GM19035 (cell line): Measurements from ENCODE around the gene SCAMP5.
A peak's percentile ranks its signal among the peaks of the same experiment; 100 is the strongest.

ENCODE experiments used
- ATAC-seq: cut with Tn5 transposase; IDR thresholded peaks from one replicate; pipeline ENCODE4 v1.9.1; 2021; ENCODE audit not compliant: unreplicated experiment

The SCAMP5 gene, protein sequence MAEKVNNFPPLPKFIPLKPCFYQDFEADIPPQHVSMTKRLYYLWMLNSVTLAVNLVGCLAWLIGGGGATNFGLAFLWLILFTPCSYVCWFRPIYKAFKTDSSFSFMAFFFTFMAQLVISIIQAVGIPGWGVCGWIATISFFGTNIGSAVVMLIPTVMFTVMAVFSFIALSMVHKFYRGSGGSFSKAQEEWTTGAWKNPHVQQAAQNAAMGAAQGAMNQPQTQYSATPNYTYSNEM

DNA sequence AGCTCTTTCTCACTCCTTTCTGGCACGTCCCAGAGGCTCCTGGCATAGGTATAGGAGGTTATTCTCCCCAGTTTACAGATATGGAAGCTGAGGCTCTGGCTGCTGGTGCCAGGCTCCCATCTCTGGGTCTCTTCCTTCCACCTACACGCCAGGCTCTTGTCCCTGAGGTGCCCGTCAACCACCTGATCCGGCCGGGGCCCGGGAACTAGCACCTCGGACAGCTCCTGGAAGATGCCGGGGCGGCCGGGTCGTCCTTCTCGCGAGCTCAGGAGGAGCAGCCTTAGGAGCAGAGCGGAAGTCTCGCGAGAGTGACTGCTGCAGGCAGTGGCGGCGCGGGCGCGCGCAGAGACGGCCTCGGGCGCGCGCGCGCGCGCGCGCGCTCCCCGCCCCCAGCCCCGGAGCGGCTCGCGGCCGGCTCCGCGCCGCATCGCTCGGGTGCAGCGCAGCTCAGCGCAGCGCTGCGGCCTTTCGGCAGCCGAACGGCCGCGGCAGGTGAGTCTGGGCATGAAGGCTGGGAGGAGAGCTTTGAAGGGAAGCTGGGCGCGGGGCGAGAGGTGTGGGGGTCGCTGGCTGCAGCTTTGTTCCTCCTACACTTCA lies at the start of gene SCAMP5:
Gene SCAMP5, plus strand, starts transcription at position 382 of the 597 bp plus-strand sequence. CDS start 16,277 bp downstream, outside the sequence.
- peak; percentile 79 for ATAC-seq

DNA sequence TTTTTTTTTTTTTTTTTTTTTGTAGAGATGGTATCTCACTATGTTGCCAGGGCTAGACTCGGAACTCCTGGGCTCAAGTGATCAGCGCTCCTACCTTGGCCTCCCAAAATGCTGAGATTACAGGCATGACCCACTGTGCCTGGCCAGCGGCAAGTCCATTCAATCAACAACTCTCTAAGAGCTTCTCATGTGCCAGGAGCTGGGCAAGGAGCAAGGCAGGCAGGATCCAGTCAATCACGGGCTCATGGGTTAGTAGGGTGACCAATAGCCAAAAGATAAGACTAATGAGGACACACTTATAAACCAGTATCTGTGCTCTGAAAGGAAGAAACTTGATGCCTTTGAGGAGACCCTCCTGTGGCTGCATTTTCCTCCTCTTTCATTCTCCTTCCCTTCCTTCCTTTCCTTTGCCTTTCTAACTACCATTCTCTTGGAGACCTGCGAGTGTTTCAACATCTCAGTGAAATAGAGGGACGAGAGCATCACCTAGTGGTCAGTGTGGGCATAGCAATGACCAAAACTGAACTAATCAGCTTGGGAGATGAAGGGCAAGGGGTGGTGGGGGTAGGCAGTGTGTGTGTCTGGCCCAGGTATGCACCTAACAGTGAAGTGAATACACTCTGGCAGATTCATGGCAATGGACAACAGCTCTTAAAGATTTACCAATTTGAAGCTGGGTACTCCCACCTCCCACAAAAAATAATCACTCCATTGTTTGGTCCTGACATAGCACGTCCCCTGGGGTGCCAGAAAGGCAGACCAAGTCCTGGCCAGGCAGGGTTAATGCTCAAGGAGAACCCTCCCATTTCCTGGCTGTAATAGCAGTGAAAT lies 45.1 kb upstream of the SCAMP5 start:
- no peak for ATAC-seq

DNA sequence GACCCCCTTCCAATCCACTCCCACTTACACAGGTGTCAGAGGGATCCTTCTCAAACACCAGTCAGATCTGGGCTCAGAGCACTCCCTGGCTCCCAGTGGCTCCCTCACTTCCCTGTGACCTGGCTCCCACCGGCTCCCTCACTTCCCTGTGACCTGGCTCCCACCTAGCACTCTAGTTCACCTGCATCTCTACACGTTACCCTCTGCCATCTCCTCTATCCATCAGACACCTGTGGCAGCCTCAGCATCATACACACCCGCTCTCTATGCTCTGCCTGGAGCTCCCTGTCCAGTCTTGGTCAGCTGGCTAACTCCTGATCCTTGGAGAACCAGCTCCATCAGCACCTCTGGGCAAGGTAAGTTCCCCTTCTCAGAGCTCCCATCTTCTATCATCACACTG lies 44.4 kb upstream of the SCAMP5 start:
- ATAC-seq, result no peak

DNA sequence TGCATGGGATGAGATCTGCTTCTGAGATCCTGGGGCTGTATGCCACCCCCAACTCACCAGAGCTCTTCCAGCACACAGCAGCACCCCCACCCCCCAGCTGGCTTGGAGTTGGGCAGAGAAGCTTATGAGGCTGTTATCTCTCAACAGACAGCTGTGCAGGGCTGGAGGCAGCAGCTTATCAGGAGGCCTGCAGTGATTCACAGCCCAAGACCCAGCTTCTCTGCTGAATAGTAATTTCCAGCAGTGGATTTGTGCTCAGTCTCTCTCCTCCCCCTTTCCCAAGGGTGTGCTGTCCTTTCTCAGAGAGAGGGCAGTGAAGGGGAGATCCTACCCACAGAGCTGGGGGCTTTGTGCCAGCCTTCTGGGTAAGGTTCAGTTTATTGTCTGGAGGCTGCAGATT lies 40.8 kb upstream of the SCAMP5 start:
- ATAC-seq, result no peak

DNA sequence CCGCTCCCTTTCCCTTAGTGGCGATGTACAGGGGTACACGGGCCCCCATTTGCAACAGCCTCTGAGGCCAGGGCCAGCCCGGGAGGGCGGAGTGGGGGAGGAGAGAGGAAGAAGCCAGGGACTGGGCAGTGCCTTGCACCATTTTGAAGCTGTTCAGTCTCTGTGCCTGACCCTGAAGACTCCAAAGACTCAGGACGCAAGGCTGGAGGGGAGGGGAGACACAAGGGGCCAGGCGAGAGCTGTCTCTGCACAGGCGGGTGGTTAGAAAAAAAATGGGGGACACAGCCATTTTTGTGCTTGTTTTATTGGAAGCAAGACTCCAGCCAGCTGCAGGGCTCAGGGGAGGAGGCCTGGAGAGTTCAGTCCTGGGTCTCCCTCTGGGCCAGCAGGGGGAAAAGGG lies 40.3 kb upstream of the SCAMP5 start:
- no peak for ATAC-seq

DNA sequence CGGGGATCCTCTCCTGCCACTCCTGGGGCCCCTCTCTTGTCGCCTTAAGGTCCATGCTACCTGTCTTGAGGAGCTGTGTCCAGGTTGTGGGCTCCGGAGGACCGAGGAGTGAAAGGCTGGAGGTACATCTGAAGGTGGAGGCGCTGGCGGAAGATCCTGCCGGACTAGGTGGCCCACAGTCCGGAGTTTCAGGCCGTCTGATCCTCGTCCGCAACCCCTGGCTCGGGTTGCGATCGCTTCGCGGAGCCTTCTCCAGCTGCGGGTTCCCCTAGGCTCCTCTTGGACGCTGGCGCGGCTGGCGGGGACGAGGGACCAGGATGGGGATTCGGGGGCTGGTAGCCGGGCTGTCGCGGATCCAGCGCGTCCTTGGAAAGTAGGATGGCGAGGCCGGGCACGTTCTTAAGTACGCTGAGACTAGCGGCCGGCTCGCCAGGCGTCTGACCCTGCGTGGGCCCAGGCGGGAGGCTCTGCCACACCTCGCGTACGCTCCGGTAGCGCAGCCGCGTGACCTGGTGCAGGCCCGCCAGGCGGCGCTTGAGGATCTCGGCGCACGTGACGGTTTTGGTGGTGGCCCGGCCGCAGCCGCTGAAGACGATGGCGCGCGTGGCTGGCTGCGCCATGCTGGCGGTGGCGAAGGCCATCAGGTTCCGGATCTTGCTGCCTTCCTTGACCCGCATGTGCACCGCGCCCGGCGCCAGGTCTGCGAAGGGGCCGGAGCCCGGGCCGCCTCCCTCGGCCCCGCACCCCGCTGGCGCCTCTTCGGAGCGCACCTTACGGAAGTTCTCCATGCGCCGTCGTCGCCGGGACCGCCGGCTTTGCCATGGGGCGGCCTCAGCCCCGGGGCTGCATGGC lies 39.3 kb upstream of the SCAMP5 start:
- ATAC-seq, result peak; percentile 54

DNA sequence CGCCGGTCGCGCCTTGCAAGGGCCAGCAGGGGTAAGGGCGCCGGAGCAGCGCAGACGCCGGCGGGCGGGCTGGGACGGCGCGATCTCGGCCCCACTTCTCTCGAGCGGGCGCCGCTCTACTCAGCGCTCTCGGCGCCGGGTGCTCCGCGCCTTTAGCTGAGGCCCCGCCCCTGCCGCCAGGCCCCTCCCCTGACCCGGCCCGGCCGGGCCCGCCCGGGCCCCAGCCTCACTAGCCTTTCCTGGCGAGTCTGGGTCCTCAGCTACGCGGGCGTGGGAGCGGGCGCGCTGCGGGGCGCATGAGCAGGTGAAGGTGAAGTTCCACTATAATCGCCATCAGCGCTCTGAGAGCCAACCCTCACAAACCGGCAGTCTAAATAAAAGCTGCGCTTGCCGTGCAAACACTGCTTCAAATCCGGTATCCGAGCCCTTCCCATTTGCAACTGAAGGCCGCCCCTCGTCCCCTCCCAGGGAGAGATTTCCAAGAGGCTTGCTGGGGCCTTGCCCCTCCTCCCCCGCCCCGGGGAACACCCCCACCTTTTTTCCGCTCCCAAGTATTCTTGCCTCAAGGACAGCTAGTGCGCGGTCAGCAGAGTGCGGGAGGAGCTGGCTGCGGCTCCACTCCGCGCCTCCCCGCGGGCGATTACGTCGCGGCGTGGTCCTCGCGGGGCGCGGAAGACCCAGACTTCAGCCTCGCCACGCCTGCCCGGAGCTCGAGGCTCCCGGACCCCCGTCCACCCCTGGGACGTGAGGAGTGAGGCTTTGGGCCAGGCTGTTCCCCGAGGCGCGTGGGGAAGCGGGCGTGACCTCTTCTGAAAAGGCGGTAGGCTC lies 38.5 kb upstream of the SCAMP5 start, which contains the start of gene RPP25:
Gene RPP25, minus strand, starts transcription at position 125 of the 828 bp plus-strand sequence. CDS start 189 bp downstream, outside the sequence.
- ATAC-seq, result peak; percentile 72

DNA sequence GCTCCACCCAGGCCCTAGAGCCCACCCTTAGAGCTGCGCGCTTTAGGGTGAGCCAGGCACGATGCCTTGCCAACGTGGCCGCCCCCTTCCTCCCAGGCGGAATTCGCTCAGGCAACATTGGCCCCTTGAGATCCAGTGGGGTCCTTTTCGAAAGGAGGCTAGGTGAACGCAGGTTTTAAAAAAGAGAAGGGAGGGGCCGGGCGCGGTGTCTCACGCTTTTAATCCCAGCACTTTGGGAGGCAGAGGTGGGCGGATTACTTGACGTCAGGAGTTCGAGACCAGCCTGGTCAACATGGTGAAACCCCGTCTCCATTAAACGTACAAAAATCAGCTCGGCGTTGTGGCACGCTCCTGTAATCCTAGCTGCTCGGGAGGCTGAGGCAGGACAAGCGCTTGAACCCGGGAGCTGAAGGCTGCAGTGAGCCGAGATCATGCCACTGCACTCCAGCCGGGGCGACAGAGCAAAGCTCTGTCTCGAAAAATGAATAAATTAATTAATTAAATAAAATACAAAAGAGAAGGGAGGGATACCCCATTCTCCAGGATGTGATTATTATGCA lies 37.8 kb upstream of the SCAMP5 start:
- no peak for ATAC-seq

DNA sequence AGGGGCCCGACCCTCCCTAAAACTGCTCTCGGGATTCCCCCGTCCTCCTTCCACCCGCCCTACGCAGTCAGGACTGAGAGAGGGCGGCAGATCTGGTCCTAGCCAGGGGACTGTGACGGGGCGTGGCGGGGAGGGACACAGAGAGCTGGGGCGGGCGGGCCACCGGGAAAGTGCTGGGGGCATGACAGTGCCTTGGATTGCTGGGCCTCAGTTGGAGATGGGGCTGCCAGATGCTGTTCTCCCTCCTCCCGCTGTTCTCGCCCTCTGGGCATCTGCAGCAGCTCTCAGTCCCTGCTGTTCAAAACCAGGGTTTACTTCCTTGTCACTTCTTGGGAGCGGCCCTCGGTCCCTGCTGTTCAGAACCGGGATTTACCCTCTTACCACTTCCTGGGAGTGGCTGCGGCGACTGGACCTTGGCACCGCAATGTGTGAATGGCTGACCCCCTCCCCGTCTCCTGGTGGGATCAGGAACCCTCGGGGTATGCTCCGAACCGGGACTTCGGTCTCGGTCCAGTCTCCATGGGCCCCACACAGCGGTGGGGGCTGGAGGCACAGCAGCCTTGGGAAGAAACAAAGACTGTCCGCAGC lies 36.9 kb upstream of the SCAMP5 start:
- ATAC-seq, result no peak

DNA sequence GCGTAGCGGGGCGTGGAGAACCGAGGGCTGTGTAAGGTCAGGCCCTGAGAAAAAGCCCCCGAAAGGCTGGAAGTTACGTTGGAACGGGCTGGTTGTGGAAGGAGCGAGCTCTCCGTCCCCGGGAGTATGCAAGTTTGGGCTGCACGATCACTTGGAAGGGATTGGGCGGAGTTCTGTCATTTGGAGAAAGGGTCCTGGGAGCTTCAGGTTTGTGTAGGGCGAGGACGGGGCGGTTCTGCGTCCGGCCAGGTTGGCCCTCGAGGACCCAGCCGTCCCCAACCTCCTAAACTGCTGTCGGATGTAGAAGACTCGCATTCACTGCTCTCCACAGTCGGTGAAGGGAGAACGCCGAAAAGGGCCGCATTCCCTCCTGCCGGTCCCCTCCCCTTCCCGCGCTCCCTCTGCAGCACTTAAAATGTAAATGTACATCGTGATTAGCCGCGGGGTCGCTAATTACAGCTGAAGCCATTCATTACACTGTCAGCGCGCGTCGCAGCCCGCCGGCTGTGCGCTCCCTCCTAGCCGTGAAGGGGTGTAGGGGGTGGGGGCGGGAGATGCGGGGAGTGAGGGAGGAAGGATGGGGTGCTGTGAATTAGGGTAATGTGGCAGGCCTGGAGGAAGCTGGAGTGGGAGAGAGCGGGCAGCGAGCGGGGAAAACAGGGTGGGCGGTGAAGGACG lies 36.3 kb upstream of the SCAMP5 start:
- no peak for ATAC-seq

DNA sequence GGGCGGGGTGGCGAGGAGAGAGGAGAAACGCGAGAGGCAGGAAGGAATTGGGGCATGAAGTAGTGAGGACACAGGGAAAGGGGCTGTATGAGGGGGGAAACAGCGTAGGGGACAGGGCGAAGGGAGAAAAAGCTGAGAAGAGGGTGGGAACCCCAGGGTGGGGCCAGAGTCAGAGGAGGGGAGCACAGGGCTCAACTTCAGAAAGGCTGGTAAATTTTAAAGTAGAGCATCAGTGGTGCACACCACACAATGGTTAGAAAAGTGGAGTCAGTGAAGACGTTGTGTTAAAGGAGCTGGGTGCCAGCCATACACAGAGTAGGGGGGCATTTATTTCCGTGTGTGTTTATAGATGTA lies 35.8 kb upstream of the SCAMP5 start:
- ATAC-seq, result no peak

DNA sequence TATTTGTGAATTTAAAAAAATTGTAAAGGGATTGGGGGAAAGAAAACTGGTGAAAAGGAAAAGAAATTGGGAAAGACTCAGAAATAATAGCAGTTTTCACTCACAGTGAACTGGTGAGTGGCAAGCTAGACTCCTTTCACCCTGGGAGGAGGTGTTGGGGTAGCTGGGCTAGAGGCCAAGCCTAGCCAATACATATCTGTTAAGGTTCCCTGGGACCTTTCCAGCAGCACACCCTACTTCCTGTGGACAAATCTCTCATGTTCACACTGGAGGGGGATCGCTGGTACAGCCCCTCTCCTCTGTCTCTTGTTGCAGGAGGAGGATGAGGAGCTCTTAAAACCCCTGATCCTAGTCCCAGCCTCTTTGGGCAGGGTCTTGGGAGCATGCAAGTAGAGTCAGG lies 35.1 kb upstream of the SCAMP5 start:
- ATAC-seq, result no peak

DNA sequence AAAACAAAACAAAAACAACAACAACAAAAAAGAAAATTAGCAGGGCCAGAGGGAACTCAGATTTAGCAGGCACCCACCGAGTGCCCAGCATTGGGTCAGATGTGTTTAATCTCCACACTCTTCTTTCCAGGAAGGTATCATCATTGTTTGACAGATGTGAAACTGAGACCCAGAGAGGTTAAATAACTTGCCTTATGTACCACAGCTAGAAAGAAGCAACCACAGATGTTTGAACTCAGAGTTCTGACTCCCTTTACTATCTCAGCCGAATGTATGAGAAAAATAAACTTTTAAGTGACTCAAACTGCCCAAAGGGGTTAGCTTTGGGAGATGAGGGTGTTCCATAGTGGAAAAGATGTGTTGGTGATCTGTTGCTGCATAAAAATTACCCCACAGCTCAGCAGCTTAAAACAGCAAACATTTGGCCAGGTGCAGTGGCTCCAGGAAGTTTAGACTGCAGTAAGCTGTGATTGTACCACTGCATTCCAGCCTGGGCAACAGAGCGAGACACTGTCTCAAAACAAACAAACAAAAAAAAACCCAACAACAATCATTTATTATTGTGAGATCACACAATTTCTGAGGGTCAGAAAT lies 34.3 kb upstream of the SCAMP5 start:
- no peak for ATAC-seq

DNA sequence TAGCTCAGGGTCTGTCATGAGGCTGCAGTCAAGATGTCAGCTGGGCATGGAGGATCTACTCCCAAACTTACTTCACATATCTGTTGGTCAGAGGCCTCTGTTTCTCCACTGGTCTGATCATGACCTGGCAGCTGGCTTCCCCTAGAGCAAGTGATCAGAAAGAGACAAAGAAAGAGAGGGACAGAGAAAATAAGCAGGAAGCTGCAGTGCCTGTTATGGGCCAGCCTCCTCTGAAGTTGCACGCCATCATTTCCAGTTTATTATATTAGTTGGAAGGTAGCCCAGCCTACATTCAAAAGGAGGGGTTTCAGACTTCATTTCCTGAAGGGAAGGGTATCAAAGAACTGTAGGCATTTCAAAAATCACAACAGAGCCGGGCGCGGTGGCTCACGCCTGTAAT lies 33.7 kb upstream of the SCAMP5 start:
- ATAC-seq, result no peak

DNA sequence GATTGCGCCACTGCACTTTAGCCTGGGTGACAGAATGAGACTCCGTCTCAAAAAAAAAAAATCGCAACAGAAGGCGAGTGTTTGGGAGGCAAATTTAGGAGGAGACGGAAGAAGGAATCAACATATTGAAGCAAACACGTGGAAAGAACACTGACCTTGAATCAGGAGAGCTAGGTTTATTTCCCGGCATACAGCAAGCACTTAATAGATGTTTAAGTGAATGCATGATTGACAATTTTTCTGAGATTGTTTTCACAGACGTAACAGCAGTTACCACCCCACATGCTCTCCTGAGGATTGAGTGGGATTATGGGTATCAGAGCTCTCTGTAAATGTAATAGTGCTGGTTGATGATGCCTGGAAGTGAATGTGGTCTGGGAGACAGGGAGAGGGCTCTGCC lies 33.1 kb upstream of the SCAMP5 start:
- no peak for ATAC-seq

DNA sequence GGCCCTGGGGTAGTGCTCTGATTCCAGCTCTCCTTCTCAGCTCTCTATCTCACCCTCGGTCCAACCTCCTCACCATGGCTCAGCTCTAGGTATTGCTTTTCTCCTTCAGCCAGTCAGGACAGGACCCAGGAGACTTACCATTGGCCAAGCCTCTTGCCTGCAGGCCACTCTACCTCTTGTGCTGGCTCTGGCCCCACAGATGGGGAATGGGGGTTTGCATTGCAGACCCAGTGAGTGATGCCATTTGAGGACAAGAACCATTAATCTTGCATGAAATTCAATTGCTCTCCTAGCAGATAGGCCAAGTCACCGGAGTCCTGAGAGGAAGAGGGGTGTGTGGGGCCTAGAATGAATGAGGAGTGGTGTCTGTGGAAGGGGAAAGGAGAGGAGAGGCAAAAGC lies 32.7 kb upstream of the SCAMP5 start:
- no peak for ATAC-seq

DNA sequence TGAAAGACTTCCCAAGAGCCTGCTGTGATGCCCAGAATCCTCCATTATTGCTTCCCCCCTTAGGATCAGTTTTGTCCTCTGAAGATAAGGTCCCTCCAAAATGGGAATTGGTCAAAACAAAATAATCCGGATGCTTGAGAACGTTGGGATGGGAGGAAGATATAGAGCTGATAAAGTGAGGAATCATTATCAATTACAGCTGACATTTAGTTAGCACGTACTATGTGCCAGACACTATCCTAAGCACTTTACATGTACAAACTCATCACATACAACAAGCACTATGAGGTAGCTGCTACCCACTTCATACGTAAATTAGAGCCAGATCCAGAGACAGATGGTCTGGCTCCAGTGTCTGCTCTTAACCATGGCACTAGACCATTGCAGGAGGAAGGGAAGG lies 32.1 kb upstream of the SCAMP5 start:
- no peak for ATAC-seq

DNA sequence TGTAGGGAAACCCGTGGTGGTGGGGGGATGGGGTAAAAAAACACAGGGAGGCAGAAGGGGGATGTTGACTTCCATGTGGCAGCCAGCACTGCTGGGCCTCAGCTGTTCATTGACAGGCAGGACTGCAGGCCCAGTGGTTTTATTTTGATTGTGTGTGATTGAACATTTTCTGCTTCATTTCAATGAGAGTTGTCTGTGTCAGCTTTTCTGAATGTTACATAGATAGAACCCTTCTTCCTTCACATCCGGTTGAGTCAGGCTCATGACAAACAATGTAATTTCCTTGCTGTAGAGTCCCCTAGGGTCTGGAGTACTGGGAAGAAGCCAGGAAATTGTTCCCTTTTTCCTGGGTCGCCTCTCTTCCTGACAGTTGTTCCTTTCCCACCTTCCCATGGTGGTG lies 30.6 kb upstream of the SCAMP5 start:
- ATAC-seq, result no peak

DNA sequence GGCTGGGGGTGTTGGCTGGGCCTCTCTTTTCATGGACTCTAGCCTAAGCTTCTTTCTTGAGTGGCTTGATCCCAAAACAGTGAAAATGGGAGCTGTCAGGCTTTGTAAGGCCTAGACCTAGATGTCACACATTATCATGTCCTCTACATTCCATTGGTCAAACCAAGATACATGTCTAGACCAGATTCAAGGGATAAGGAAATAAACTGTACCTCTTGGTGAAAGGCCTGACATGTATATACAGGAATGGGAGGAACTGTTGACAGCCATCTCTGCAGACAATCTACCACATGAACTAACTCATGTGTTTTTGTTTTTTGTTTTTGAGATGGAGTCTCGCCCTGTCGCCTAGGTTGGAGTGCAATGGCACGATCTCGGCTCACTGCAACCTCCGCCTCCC lies 27.7 kb upstream of the SCAMP5 start:
- no peak for ATAC-seq
